CD14-positive monocyte (primary cell): ENCODE measurements around the gene IL17C. TPM values are rescaled to one million over a fixed set of nuclear protein-coding genes. Genes with fewer than 3 reads are reported as not detected.
A peak's percentile ranks its signal among the peaks of the same experiment; 100 is the strongest.

Source experiments
- DNase-seq, 3 donors: peaks; one replicate each; pipeline ENCODE4 v3.0.0-alpha.2; 2011 to 2022
- H2AFZ ChIP-seq: 2 replicates; pipeline ENCODE4 v1.6.0; 2012; ENCODE audit warnings: mild to moderate bottlenecking, low read depth, low read length, inconsistent platforms; ENCODE audit not compliant: insufficient read depth, poor library complexity, severe bottlenecking
- H3K27ac ChIP-seq, 2 donors: 1 replicate in 1 of 2; 2 replicates in 1 of 2; pipeline ENCODE4 v1.5.1; 2012 to 2013; ENCODE audit warnings: low read length in 2 of 2, control low read depth in 1 of 2, inconsistent platforms in 1 of 2, low read depth in 1 of 2, mild to moderate bottlenecking in 1 of 2
- H3K27me3 ChIP-seq, 2 donors: one replicate each; pipeline versions ENCODE4 v1.6.0 to v1.6.1; 2011 to 2013; ENCODE audit warnings: low read length in 2 of 2; ENCODE audit not compliant: control insufficient read depth in 2 of 2, insufficient read depth in 2 of 2
- H3K36me3 ChIP-seq, 2 donors: replicated peaks in 1 of 2; 1 replicate in 1 of 2; 2 replicates in 1 of 2; pipeline versions ENCODE4 v1.5.1 to v1.6.1; 2012 to 2013; ENCODE audit warnings: low read length in 2 of 2, control low read depth in 1 of 2, inconsistent platforms in 1 of 2, mild to moderate bottlenecking in 1 of 2; ENCODE audit not compliant: insufficient read depth in 2 of 2, control insufficient read depth in 1 of 2
- H3K4me1 ChIP-seq, 2 donors: 1 replicate in 1 of 2; 2 replicates in 1 of 2; pipeline versions ENCODE4 v1.5.1 to v1.6.1; 2012 to 2013; ENCODE audit warnings: low read length in 2 of 2, control low read depth in 1 of 2, inconsistent platforms in 1 of 2, mild to moderate bottlenecking in 1 of 2, moderate library complexity in 1 of 2; ENCODE audit not compliant: insufficient read depth in 2 of 2, control insufficient read depth in 1 of 2
- H3K4me2 ChIP-seq: replicated peaks from 2 replicates; pipeline ENCODE3; 2012; ENCODE audit warnings: low read length, moderate library complexity, mild to moderate bottlenecking; ENCODE audit not compliant: poor library complexity, severe bottlenecking; ENCODE audit errors: extremely low read depth
- H3K4me3 ChIP-seq, 3 experiments: fragments of 200-600 bp in 1 of 3; sonication (generic) in 1 of 3; replicated peaks in 1 of 3; 1 replicate in 2 of 3; 2 replicates in 1 of 3; pipeline ENCODE4 v1.5.1; 2011 to 2013; ENCODE audit warnings: low read length in 3 of 3, mild to moderate bottlenecking in 3 of 3, control low read depth in 2 of 3, low read depth in 2 of 3, inconsistent platforms in 1 of 3, moderate library complexity in 1 of 3
- H3K79me2 ChIP-seq: 2 replicates; pipeline ENCODE4 v1.6.0; 2012; ENCODE audit warnings: mild to moderate bottlenecking, control low read depth, inconsistent platforms, low read length, moderate library complexity; ENCODE audit not compliant: insufficient read depth
- H3K9ac ChIP-seq: 2 replicates; pipeline ENCODE4 v1.6.0; 2017; ENCODE audit warnings: low read length, mild to moderate bottlenecking; ENCODE audit not compliant: insufficient read depth, poor library complexity, severe bottlenecking
- H3K9me3 ChIP-seq, 2 donors: replicated peaks in 1 of 2; 1 replicate in 1 of 2; 2 replicates in 1 of 2; pipeline versions ENCODE4 v1.5.1 to v1.6.1; 2012 to 2013; ENCODE audit warnings: low read length in 2 of 2, control low read depth in 1 of 2; ENCODE audit not compliant: control insufficient read depth in 1 of 2, insufficient read depth in 1 of 2
- H4K20me1 ChIP-seq: 2 replicates; pipeline ENCODE4 v1.6.0; 2012; ENCODE audit warnings: mild to moderate bottlenecking, low read length, control low read depth, moderate library complexity; ENCODE audit not compliant: insufficient read depth
- H3K27ac Mint-ChIP-seq, 7 donors: one replicate each; pipeline ENCODE4 v1.8.0; 2020; ENCODE audit warnings: mild to moderate bottlenecking in 7 of 7, mixed read lengths in 7 of 7, moderate library complexity in 6 of 7, inconsistent platforms in 2 of 7
- H3K27me3 Mint-ChIP-seq, 3 donors: one replicate each; pipeline ENCODE4 v1.8.0; 2021 to 2022; ENCODE audit warnings: low read depth in 3 of 3, mild to moderate bottlenecking in 3 of 3, mixed read lengths in 3 of 3, moderate library complexity in 3 of 3, inconsistent platforms in 1 of 3
- H3K36me3 Mint-ChIP-seq, 2 donors: one replicate each; pipeline ENCODE4 v1.8.0; 2020; ENCODE audit warnings: mixed read lengths in 2 of 2, inconsistent platforms in 1 of 2, mild to moderate bottlenecking in 1 of 2
- H3K4me1 Mint-ChIP-seq: one replicate; pipeline ENCODE4 v1.8.0; 2020; ENCODE audit warnings: mild to moderate bottlenecking, mixed read lengths
- H3K4me3 Mint-ChIP-seq, 2 donors: one replicate each; pipeline ENCODE4 v1.8.0; 2020; ENCODE audit warnings: mild to moderate bottlenecking in 2 of 2, mixed read lengths in 2 of 2, moderate library complexity in 1 of 2
- H3K9me3 Mint-ChIP-seq, 7 donors: one replicate each; pipeline ENCODE4 v1.8.0; 2020 to 2022; ENCODE audit warnings: mixed read lengths in 7 of 7, mild to moderate bottlenecking in 6 of 7, moderate library complexity in 6 of 7, inconsistent platforms in 2 of 7
- CTCF ChIP-seq: fragments of 200-600 bp; IDR thresholded peaks from one replicate; pipeline ENCODE4 v1.8.0; 2022; ENCODE audit warnings: antibody characterized with exemption, mild to moderate bottlenecking
- WGBS: methylation state at CpG from one replicate; pipeline ENCODE4 v1.1.5; 2013; ENCODE audit warnings: missing lambda C conversion rate; ENCODE audit not compliant: insufficient coverage; 5-methylcytosine and 5-hydroxymethylcytosine counted together
- intact Hi-C, 2 donors: fragments of 100-400 bp; cut with micrococcal nuclease; formaldehyde crosslinking; loops; one replicate each; pipeline versions ENCODE4 v1.15.0 to v1.15.1; 2023
- polyA plus RNA-seq, 3 donors: library from polyadenylated mRNA; depleted of rRNA in 1 of 3; unstranded in 2 of 3; stranded (reverse) in 1 of 3; fragments of 300-500 nt in 2 of 3; fragments of >200 nt in 1 of 3; fragmentation: Illumina TruSeq in 2 of 3; gene quantifications; 1 replicate in 2 of 3; 2 replicates in 1 of 3; pipeline ENCODE4 v1.2.3, GENCODE V29; 2012 to 2021

IL17C gene
- polyA plus RNA-seq, 3 donors = 0.08 TPM; not detected in 2

GRCh38 chr16:88628512-88628974 is 9.8 kb upstream of the IL17C start:
- H3K27me3 Mint-ChIP-seq = peaks cover 2 to 6% (median 2%) of the 10 kb centered on the region in 3 donors
- H3K4me3 Mint-ChIP-seq = no peak overlapping the region
- no peaks in the 10 kb centered on the region for H3K27me3 ChIP-seq
- H2AFZ ChIP-seq = no peak overlapping the region
- H3K9me3 ChIP-seq = no peaks in the 10 kb centered on the region
- peaks cover 74 to 95% of the 10 kb centered on the region in 2 donors for H3K36me3 Mint-ChIP-seq
- peak; percentile 33 for TF ChIP-seq CTCF
- peaks cover 1 to 4% of the 10 kb centered on the region in 2 donors for H3K4me1 ChIP-seq
- H3K4me2 ChIP-seq = no peak overlapping the region
- no peak overlapping the region for H3K9ac ChIP-seq
- no peaks in the 10 kb centered on the region for H3K9me3 Mint-ChIP-seq
- peak overlapping the region in 3 of 7 donors; percentile 38 to 46 (median 45) for H3K27ac Mint-ChIP-seq
- DNase-seq = peak in 1 of 3 donors; percentile 7
- peaks cover 68 to 86% of the 10 kb centered on the region in 2 donors for H3K36me3 ChIP-seq
- H3K4me3 ChIP-seq = no peak overlapping the region
- WGBS = 86% methylated on average over 7 of the region's 12 CpGs
- intact Hi-C loops = no loop called here
- H3K79me2 ChIP-seq = no peaks in the 10 kb centered on the region
- no peak overlapping the region for H3K27ac ChIP-seq
- H3K4me1 Mint-ChIP-seq = peaks cover 2% of the 10 kb centered on the region
- peaks cover 13% of the 10 kb centered on the region for H4K20me1 ChIP-seq

- no peak overlapping the region for H3K9ac ChIP-seq
Measured at GRCh38 chr16:88629835-88630234, 8.5 kb upstream of the IL17C start.

More at GRCh38 chr16:88629835-88630234, 8.5 kb upstream of the IL17C start:
- H3K27me3 ChIP-seq = peaks cover 0 to under 1% of the 10 kb centered on the region in 2 donors
- peaks cover 15% of the 10 kb centered on the region for H4K20me1 ChIP-seq
- peak overlapping the region in 1 of 7 donors; percentile 30 for H3K27ac Mint-ChIP-seq
- intact Hi-C loops = loop anchor here in 1 of 2 donors (10.0 kb wide), 1 partner anchor 55 kb away; the partner anchor contains the start of gene SNAI3
- H3K36me3 ChIP-seq = peaks cover 55 to 73% of the 10 kb centered on the region in 2 donors
- no peaks in the 10 kb centered on the region for H3K9me3 Mint-ChIP-seq
- no peak overlapping the region for H3K4me3 ChIP-seq
- no peak overlapping the region for H3K4me2 ChIP-seq
- no peak for TF ChIP-seq CTCF
- H3K9me3 ChIP-seq = no peaks in the 10 kb centered on the region
- H2AFZ ChIP-seq = no peak overlapping the region
- 91% methylated on average over 4 of the region's 9 CpGs for WGBS
- peaks cover 3 to 13% (median 6%) of the 10 kb centered on the region in 3 donors for H3K27me3 Mint-ChIP-seq
- DNase-seq = no peak
- no peak overlapping the region for H3K4me3 Mint-ChIP-seq
- H3K27ac ChIP-seq = no peak overlapping the region
- H3K4me1 ChIP-seq = peaks cover 14 to 17% of the 10 kb centered on the region in 2 donors
- peaks cover 5% of the 10 kb centered on the region for H3K4me1 Mint-ChIP-seq
- no peaks in the 10 kb centered on the region for H3K79me2 ChIP-seq
- peaks cover 62 to 82% of the 10 kb centered on the region in 2 donors for H3K36me3 Mint-ChIP-seq
